ENCODE results near the gene GABRB2.

GABRB2 gene

GRCh38 chr5:161414037-161414436, 132.5 kb downstream of the GABRB2 start:
- no peak for TF ChIP-seq CTCF (IDR thresholded peaks at IDR 0.05; ENCODE audit: control insufficient read depth, insufficient read depth, low read depth, low read length, missing control alignments)
- H3K4me3 ChIP-seq (ENCODE audit: control insufficient read depth, low read depth, low read length): no peak overlapping the region
- no peak for DNase-seq (ENCODE audit: low read depth)

- TF ChIP-seq CTCF (IDR thresholded peaks at IDR 0.05; ENCODE audit: control insufficient read depth, insufficient read depth, low read depth, low read length, missing control alignments): no peak
- no peak overlapping the region for H3K4me3 ChIP-seq (ENCODE audit: control insufficient read depth, low read depth, low read length)
- DNase-seq (ENCODE audit: low read depth): no peak
Measured at GRCh38 chr5:161412792-161413191, 133.7 kb downstream of the GABRB2 start.

- no peak for DNase-seq (ENCODE audit: low read depth)
- no peak for TF ChIP-seq CTCF (IDR thresholded peaks at IDR 0.05; ENCODE audit: control insufficient read depth, insufficient read depth, low read depth, low read length, missing control alignments)
- H3K4me3 ChIP-seq (ENCODE audit: control insufficient read depth, low read depth, low read length): no peak overlapping the region
Measured at GRCh38 chr5:161411156-161411555, 135.4 kb downstream of the GABRB2 start.

GRCh38 chr5:161410640-161411039, 135.9 kb downstream of the GABRB2 start:
- H3K4me3 ChIP-seq (ENCODE audit: control insufficient read depth, low read depth, low read length): no peak overlapping the region
- no peak for TF ChIP-seq CTCF (IDR thresholded peaks at IDR 0.05; ENCODE audit: control insufficient read depth, insufficient read depth, low read depth, low read length, missing control alignments)
- no peak for DNase-seq (ENCODE audit: low read depth)

- no peak for TF ChIP-seq CTCF (IDR thresholded peaks at IDR 0.05; ENCODE audit: control insufficient read depth, insufficient read depth, low read depth, low read length, missing control alignments)
- H3K4me3 ChIP-seq (ENCODE audit: control insufficient read depth, low read depth, low read length): no peak overlapping the region
Measured at GRCh38 chr5:161409471-161409870, 137.1 kb downstream of the GABRB2 start.

GRCh38 chr5:161406880-161407279, 139.6 kb downstream of the GABRB2 start:
- TF ChIP-seq CTCF (IDR thresholded peaks at IDR 0.05; ENCODE audit: control insufficient read depth, insufficient read depth, low read depth, low read length, missing control alignments): no peak
- H3K4me3 ChIP-seq (ENCODE audit: control insufficient read depth, low read depth, low read length): no peak overlapping the region
- no peak for DNase-seq (ENCODE audit: low read depth)

More at GRCh38 chr5:161409471-161409870, 137.1 kb downstream of the GABRB2 start:
- DNase-seq (ENCODE audit: low read depth): no peak

- TF ChIP-seq CTCF (IDR thresholded peaks at IDR 0.05; ENCODE audit: control insufficient read depth, insufficient read depth, low read depth, low read length, missing control alignments): no peak
- H3K4me3 ChIP-seq (ENCODE audit: control insufficient read depth, low read depth, low read length): no peak overlapping the region
- no peak for DNase-seq (ENCODE audit: low read depth)
Measured at GRCh38 chr5:161403996-161404395, 142.5 kb downstream of the GABRB2 start.
